Measurements from ENCODE around the gene KCNC3.

KCNC3 gene

GRCh38 chr19:50310759-50311465, 18.3 kb downstream of the KCNC3 start:
- no peak for DNase-seq (ENCODE audit: low spot score)

- no peak for DNase-seq (ENCODE audit: low spot score)
These were observed 19.6 kb downstream of the KCNC3 start for GRCh38 chr19:50309396-50310125.

- no peak for DNase-seq (ENCODE audit: low spot score)
These were observed 20.2 kb downstream of the KCNC3 start for GRCh38 chr19:50308991-50309390.

- no peak for DNase-seq (ENCODE audit: low spot score)
These were observed 25.6 kb downstream of the KCNC3 start for GRCh38 chr19:50303558-50303957.

- no peak for DNase-seq (ENCODE audit: low spot score)
These were observed 27.6 kb downstream of the KCNC3 start for GRCh38 chr19:50301607-50301971.

GRCh38 chr19:50300814-50301606, 28.2 kb downstream of the KCNC3 start:
- no peak for DNase-seq (ENCODE audit: low spot score)

GRCh38 chr19:50300051-50300450, 29.1 kb downstream of the KCNC3 start:
- DNase-seq (ENCODE audit: low spot score): no peak

- no peak for DNase-seq (ENCODE audit: low spot score)
These were observed 35.7 kb downstream of the KCNC3 start for GRCh38 chr19:50293263-50294004.

- no peak for DNase-seq (ENCODE audit: low spot score)
These were observed 36.9 kb downstream of the KCNC3 start for GRCh38 chr19:50292216-50292827.

- no peak for DNase-seq (ENCODE audit: low spot score)
These were observed 38.4 kb downstream of the KCNC3 start for GRCh38 chr19:50290775-50291174.

- DNase-seq (ENCODE audit: low spot score): no peak
These were observed 39.2 kb downstream of the KCNC3 start for GRCh38 chr19:50290011-50290410.

- DNase-seq (ENCODE audit: low spot score): no peak
These were observed 40.2 kb downstream of the KCNC3 start for GRCh38 chr19:50288954-50289353.

- no peak for DNase-seq (ENCODE audit: low spot score)
These were observed 41.8 kb downstream of the KCNC3 start for GRCh38 chr19:50287331-50287730.

- no peak for DNase-seq (ENCODE audit: low spot score)
These were observed 42.7 kb downstream of the KCNC3 start for GRCh38 chr19:50286443-50286842.

GRCh38 chr19:50285833-50286232, 43.3 kb downstream of the KCNC3 start:
- DNase-seq (ENCODE audit: low spot score): no peak

- DNase-seq (ENCODE audit: low spot score): no peak
These were observed 47.7 kb downstream of the KCNC3 start for GRCh38 chr19:50281491-50281890.

- DNase-seq (ENCODE audit: low spot score): no peak
These were observed 48.2 kb downstream of the KCNC3 start for GRCh38 chr19:50280983-50281382.

- no peak for DNase-seq (ENCODE audit: low spot score)
These were observed 49.1 kb downstream of the KCNC3 start for GRCh38 chr19:50280074-50280473.

GRCh38 chr19:50277966-50278580, 51.1 kb downstream of the KCNC3 start:
- DNase-seq (ENCODE audit: low spot score): no peak

GRCh38 chr19:50276370-50277063, 52.7 kb downstream of the KCNC3 start:
- DNase-seq (ENCODE audit: low spot score): no peak
